Measurements from ENCODE around the gene GTPBP8.

DNA sequence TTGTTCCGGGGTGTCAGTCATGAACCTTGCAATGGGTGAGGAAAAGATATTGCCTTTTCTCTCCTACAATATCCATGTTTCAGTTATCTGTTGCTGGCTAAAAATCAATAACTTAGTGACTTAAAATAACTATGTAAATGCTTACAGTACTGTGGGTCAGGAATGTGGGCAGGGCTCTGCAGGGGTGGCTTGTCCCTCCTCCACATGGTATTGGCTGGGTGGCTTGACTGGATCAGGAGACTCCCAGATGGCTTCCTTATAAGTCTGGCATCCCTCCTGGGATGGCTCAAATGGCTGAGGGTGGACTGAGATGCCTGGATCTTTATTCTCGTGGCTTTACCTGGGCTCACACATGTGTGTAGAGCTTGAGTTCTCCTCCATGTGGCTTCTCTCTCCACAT, 47.5 kb downstream of the GTPBP8 start:
- TF ChIP-seq, protein P1, sequence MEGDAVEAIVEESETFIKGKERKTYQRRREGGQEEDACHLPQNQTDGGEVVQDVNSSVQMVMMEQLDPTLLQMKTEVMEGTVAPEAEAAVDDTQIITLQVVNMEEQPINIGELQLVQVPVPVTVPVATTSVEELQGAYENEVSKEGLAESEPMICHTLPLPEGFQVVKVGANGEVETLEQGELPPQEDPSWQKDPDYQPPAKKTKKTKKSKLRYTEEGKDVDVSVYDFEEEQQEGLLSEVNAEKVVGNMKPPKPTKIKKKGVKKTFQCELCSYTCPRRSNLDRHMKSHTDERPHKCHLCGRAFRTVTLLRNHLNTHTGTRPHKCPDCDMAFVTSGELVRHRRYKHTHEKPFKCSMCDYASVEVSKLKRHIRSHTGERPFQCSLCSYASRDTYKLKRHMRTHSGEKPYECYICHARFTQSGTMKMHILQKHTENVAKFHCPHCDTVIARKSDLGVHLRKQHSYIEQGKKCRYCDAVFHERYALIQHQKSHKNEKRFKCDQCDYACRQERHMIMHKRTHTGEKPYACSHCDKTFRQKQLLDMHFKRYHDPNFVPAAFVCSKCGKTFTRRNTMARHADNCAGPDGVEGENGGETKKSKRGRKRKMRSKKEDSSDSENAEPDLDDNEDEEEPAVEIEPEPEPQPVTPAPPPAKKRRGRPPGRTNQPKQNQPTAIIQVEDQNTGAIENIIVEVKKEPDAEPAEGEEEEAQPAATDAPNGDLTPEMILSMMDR (IDR thresholded peaks at IDR 0.05; ENCODE audit: low read depth, low read length), result no peak
- no peak for TF ChIP-seq EZH2phosphoT487 (IDR thresholded peaks at IDR 0.05; ENCODE audit: low read depth)

Measured in OCI-LY3 (cell line).